Ramos (cell line): Measurements from ENCODE around the gene HERPUD1.
"Not testable (repeated sequence)": the region's sequence is repeated elsewhere in the genome, so short reads cannot be mapped to it uniquely, and the experiment has no call there.

Source experiments
- in situ Hi-C: fragments of 300-500 bp; cut with MboI; formaldehyde crosslinking; loops from one replicate; pipeline ENCODE4 v1.14.3; 2022; ENCODE audit warnings: low sequenced_read_pairs; ENCODE audit not compliant: unreplicated experiment

The HERPUD1 gene

GRCh38 chr16:56932721-56933619 is 1.0 kb downstream of the HERPUD1 start:
- in situ Hi-C loops, result no loop called here

- in situ Hi-C loops, result no loop called here
These were observed 2.1 kb downstream of the HERPUD1 start for GRCh38 chr16:56933828-56934598.

GRCh38 chr16:56934599-56935145 is 2.7 kb downstream of the HERPUD1 start:
- in situ Hi-C loops, result not testable (repeated sequence)

GRCh38 chr16:56935201-56935600 is 3.3 kb downstream of the HERPUD1 start:
- in situ Hi-C loops, result no loop called here

- in situ Hi-C loops, result no loop called here
These were observed 4.5 kb downstream of the HERPUD1 start for GRCh38 chr16:56936491-56936890.

GRCh38 chr16:56936950-56937349 is 5.0 kb downstream of the HERPUD1 start:
- in situ Hi-C loops, result no loop called here

GRCh38 chr16:56938664-56939513 is 6.9 kb downstream of the HERPUD1 start:
- in situ Hi-C loops, result no loop called here

GRCh38 chr16:56939801-56940200 is 7.9 kb downstream of the HERPUD1 start:
- in situ Hi-C loops, result no loop called here

- in situ Hi-C loops, result no loop called here
These were observed 9.2 kb downstream of the HERPUD1 start for GRCh38 chr16:56941092-56941491.

GRCh38 chr16:56941856-56942331 is 10.0 kb downstream of the HERPUD1 start:
- in situ Hi-C loops, result no loop called here

GRCh38 chr16:56943761-56944375 is 11.9 kb downstream of the HERPUD1 start:
- in situ Hi-C loops, result no loop called here

- in situ Hi-C loops, result no loop called here
These were observed 13.3 kb downstream of the HERPUD1 start for GRCh38 chr16:56944954-56945839.

GRCh38 chr16:56945847-56946527 is 14.0 kb downstream of the HERPUD1 start:
- in situ Hi-C loops, result no loop called here

- in situ Hi-C loops, result no loop called here
These were observed 15.0 kb downstream of the HERPUD1 start for GRCh38 chr16:56946767-56947603.

GRCh38 chr16:56947604-56947995 is 15.7 kb downstream of the HERPUD1 start:
- in situ Hi-C loops, result no loop called here

GRCh38 chr16:56948234-56948633 is 16.3 kb downstream of the HERPUD1 start:
- in situ Hi-C loops, result no loop called here

GRCh38 chr16:56950051-56950450 is 18.1 kb downstream of the HERPUD1 start:
- in situ Hi-C loops, result loop anchor here (5.0 kb wide), 1 partner anchor 83 kb away; the partner anchor contains the start of gene SLC12A3
